Astrocyte (in vitro differentiated cells and primary cell): Measurements from ENCODE around the gene DLL4.

Experiments
- CTCF ChIP-seq: IDR thresholded peaks from 2 replicates; pipeline ENCODE4 v1.5.1; 2011; ENCODE audit warnings: low read depth, mild to moderate bottlenecking, inconsistent platforms, low read length, moderate library complexity; ENCODE audit not compliant: insufficient read depth
- EZH2 ChIP-seq: IDR thresholded peaks from 2 replicates; pipeline ENCODE4 v1.6.1; 2012; ENCODE audit warnings: mild to moderate bottlenecking, low read length, inconsistent platforms; ENCODE audit not compliant: insufficient read depth

- TF ChIP-seq CTCF (no peak), EZH2 (peak; percentile 7)
These were observed 1.7 kb upstream of the DLL4 start for GRCh38 chr15:40927495-40927872.
